HEK293 (cell line): ENCODE results near the gene ANGPTL2.
"Not testable (repeated sequence)": the region's sequence is repeated elsewhere in the genome, so short reads cannot be mapped to it uniquely, and the experiment has no call there.

Experiments used
- CTCF ChIA-PET: fragments of 350-600 bp; formaldehyde crosslinking; extraction: SDS; loops from one replicate; lab custom pipeline; 2021; ENCODE audit warnings: antibody characterized with exemption; lab: Yijun Ruan, JAX
- POLR2A ChIA-PET: fragments of 300-600 bp; formaldehyde crosslinking; extraction: SDS; loops from one replicate; lab custom pipeline; 2020; ENCODE audit warnings: antibody characterized with exemption, inconsistent platforms; lab: Yijun Ruan, JAX
- H3K27ac ChIP-seq: fragments of 200-500 bp; sonication (Bioruptor generic); 2 replicates; pipeline ENCODE4 v1.5.1; 2014; ENCODE audit warnings: low read depth, low read length, control low read depth, inconsistent platforms; ENCODE audit errors: extremely low read depth
- H3K36me3 ChIP-seq, 2 experiments: fragments of 200-500 bp in 1 of 2; sonication (Bioruptor generic) in 1 of 2; 1 replicate in 1 of 2; 2 replicates in 1 of 2; pipeline ENCODE4 v1.5.1; 2014 to 2017; ENCODE audit warnings: inconsistent platforms in 2 of 2, low read length in 2 of 2; ENCODE audit not compliant: control insufficient read depth in 2 of 2, insufficient read depth in 1 of 2
- H3K4me1 ChIP-seq: fragments of 200-500 bp; sonication (Bioruptor generic); 2 replicates; pipeline ENCODE4 v1.5.1; 2014; ENCODE audit warnings: mild to moderate bottlenecking, low read length, inconsistent platforms; ENCODE audit not compliant: control insufficient read depth, insufficient read depth
- H3K4me3 ChIP-seq: 2 replicates; pipeline ENCODE4 v1.5.1; 2011; ENCODE audit warnings: low read depth, mild to moderate bottlenecking, control low read depth, low read length, moderate library complexity
- H3K9me3 ChIP-seq: fragments of 200-500 bp; sonication (Bioruptor generic); 2 replicates; pipeline ENCODE4 v1.5.1; 2014; ENCODE audit warnings: low read depth, low read length, inconsistent platforms; ENCODE audit not compliant: control insufficient read depth, insufficient read depth
- EGR2 ChIP-seq: fragments of 450-650 bp; formaldehyde crosslinking; IDR thresholded peaks from 2 replicates; pipeline ENCODE4 v1.5.1; 2016; ENCODE audit warnings: low read depth, missing biosample characterization, missing genetic modification characterization
- GLI2 ChIP-seq: fragments of 450-650 bp; formaldehyde crosslinking; IDR thresholded peaks from 2 replicates; pipeline ENCODE4; 2017; ENCODE audit warnings: missing biosample characterization, missing genetic modification characterization, low read depth, borderline replicate concordance
- SP2 ChIP-seq: fragments of 450-650 bp; formaldehyde crosslinking; IDR thresholded peaks from 2 replicates; pipeline ENCODE4 v1.5.1; 2016; ENCODE audit warnings: missing biosample characterization, missing genetic modification characterization
- YY1 ChIP-seq: fragments of 450-650 bp; formaldehyde crosslinking; IDR thresholded peaks from 2 replicates; pipeline ENCODE4 v1.5.1; 2018; ENCODE audit warnings: missing biosample characterization, missing genetic modification characterization
- ZBTB48 ChIP-seq: fragments of 450-650 bp; formaldehyde crosslinking; IDR thresholded peaks from 2 replicates; pipeline ENCODE4 v1.5.1; 2016; ENCODE audit warnings: missing biosample characterization, missing genetic modification characterization
- ZEB2 ChIP-seq: fragments of 450-650 bp; formaldehyde crosslinking; IDR thresholded peaks from 2 replicates; pipeline ENCODE4 v1.5.1; 2016; ENCODE audit warnings: missing biosample characterization, missing genetic modification characterization
- ZNF114 ChIP-seq: fragments of 450-650 bp; formaldehyde crosslinking; IDR thresholded peaks from 2 replicates; pipeline ENCODE4 v1.5.0; 2017; ENCODE audit warnings: missing biosample characterization, missing genetic modification characterization
- ZNF157 ChIP-seq: fragments of 450-650 bp; formaldehyde crosslinking; IDR thresholded peaks from 2 replicates; pipeline ENCODE4 v1.5.1; 2016; ENCODE audit warnings: missing biosample characterization, missing genetic modification characterization
- ZNF23 ChIP-seq: fragments of 450-650 bp; formaldehyde crosslinking; IDR thresholded peaks from 2 replicates; pipeline ENCODE4 v1.5.1; 2016; ENCODE audit warnings: missing biosample characterization, missing genetic modification characterization, borderline replicate concordance
- ZNF239 ChIP-seq: fragments of 450-650 bp; formaldehyde crosslinking; IDR thresholded peaks from 2 replicates; pipeline ENCODE4 v1.5.1; 2016; ENCODE audit warnings: missing biosample characterization, missing genetic modification characterization
- ZNF302 ChIP-seq: fragments of 450-650 bp; formaldehyde crosslinking; IDR thresholded peaks from 2 replicates; pipeline ENCODE4 v1.5.1; 2016; ENCODE audit warnings: missing biosample characterization, missing genetic modification characterization, low read depth
- ZNF366 ChIP-seq: fragments of 450-650 bp; formaldehyde crosslinking; conservative IDR thresholded peaks from 2 replicates; pipeline ENCODE4 v1.5.1; 2016; ENCODE audit warnings: missing biosample characterization, missing genetic modification characterization
- ZNF426 ChIP-seq: fragments of 450-650 bp; formaldehyde crosslinking; IDR thresholded peaks from 2 replicates; pipeline ENCODE4 v1.5.1; 2017; ENCODE audit warnings: missing biosample characterization, missing genetic modification characterization, mild to moderate bottlenecking, inconsistent platforms, moderate library complexity
- ZNF433 ChIP-seq: fragments of 450-650 bp; formaldehyde crosslinking; IDR thresholded peaks from 2 replicates; pipeline ENCODE4 v1.5.1; 2016; ENCODE audit warnings: missing biosample characterization, missing genetic modification characterization, low read depth
- ZNF596 ChIP-seq: fragments of 450-650 bp; IDR thresholded peaks from 2 replicates; pipeline ENCODE4 v1.5.0; 2018; ENCODE audit warnings: missing biosample characterization, mild to moderate bottlenecking, missing genetic modification characterization, moderate library complexity
- ZNF600 ChIP-seq: fragments of 450-650 bp; formaldehyde crosslinking; IDR thresholded peaks from 2 replicates; pipeline ENCODE4 v1.5.1; 2016; ENCODE audit warnings: missing biosample characterization, missing genetic modification characterization
- ZNF707 ChIP-seq: fragments of 450-650 bp; formaldehyde crosslinking; IDR thresholded peaks from 2 replicates; pipeline ENCODE4 v1.5.1; 2016; ENCODE audit warnings: missing biosample characterization, missing genetic modification characterization
- ZNF791 ChIP-seq: fragments of 450-650 bp; formaldehyde crosslinking; IDR thresholded peaks from 2 replicates; pipeline ENCODE4 v1.5.1; 2016; ENCODE audit warnings: missing biosample characterization, missing genetic modification characterization
- TF ChIP-seq, protein P1 (sequence below): fragments of 450-650 bp; formaldehyde crosslinking; IDR thresholded peaks from 2 replicates; pipeline ENCODE4 v1.5.1; 2017; ENCODE audit warnings: missing biosample characterization, missing genetic modification characterization
- TF ChIP-seq, protein P2 (sequence below): IDR thresholded peaks from 2 replicates; pipeline ENCODE4 v1.6.1; 2011; ENCODE audit warnings: mild to moderate bottlenecking, low read depth, low read length, borderline replicate concordance
- TF ChIP-seq, protein P3 (sequence below): fragments of 450-650 bp; formaldehyde crosslinking; IDR thresholded peaks from 2 replicates; pipeline ENCODE4 v1.5.1; 2016; ENCODE audit warnings: missing biosample characterization, missing genetic modification characterization
- TF ChIP-seq, protein P4 (sequence below): fragments of 450-650 bp; formaldehyde crosslinking; IDR thresholded peaks from 2 replicates; pipeline ENCODE4 v1.5.1; 2017; ENCODE audit warnings: missing biosample characterization, mild to moderate bottlenecking, missing genetic modification characterization, moderate library complexity
- TF ChIP-seq, protein P5 (sequence below): fragments of 450-650 bp; formaldehyde crosslinking; IDR thresholded peaks from 2 replicates; pipeline ENCODE4 v1.5.1; 2016; ENCODE audit warnings: missing biosample characterization, missing genetic modification characterization
- TF ChIP-seq, protein P6 (sequence below): fragments of 450-650 bp; formaldehyde crosslinking; IDR thresholded peaks from 2 replicates; pipeline ENCODE4 v1.5.1; 2016; ENCODE audit warnings: missing biosample characterization, missing genetic modification characterization

ANGPTL2 gene

DNA sequence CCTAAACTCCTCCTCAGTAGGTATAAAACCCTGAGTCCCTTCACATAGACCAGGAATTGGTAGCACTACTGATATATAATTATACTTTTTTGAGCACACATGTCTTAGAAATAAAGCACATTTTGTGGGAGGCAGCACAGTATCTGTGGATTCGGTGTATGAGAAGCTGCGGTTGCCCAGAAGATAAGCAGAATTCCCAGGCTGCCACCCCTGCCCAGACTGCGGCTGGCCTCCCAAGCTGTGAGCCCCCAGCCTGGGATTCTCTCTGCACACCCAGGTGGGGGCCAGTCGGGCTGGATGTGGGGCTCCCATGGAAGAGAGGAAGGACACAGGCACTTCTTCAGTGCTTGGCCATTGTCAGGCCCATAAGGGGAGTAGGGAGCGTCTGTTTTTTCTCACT is 25.6 kb upstream of the ANGPTL2 start:
- CTCF ChIA-PET: no interaction called here

DNA sequence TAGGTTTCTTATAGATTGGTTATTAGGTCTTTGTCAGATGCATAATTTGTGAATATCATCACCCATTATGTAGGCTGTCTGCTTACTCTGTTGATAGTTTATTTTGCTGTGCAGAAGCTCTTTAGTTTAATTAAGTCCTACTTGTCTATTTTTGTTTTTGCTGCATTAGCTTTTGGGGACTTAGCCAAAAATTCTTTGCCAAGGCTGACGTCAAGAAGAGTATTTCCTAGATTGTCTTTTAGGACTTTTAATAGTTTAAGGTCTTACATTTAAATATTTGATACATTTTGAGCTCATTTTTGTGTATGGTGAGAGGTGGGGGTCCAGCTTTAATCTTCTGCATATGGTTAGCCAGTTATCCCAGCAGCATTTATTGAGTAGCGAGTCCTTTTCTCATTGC is 24.8 kb upstream of the ANGPTL2 start:
- CTCF ChIA-PET: interaction anchor here (0.6 to 0.7 kb wide), 2 partner anchors 10 to 37 kb away, joined by 3 read pairs; no protein-coding TSS in a partner anchor

More for the DNA sequence above, 25.6 kb upstream of the ANGPTL2 start:
- POLR2A ChIA-PET: no interaction called here
- Histone ChIP-seq H3K4me3 (no peak overlapping the region), H3K36me3 (no peaks in the 10 kb centered on the region), H3K9me3 (no peaks in the 10 kb centered on the region), H3K4me1 (no peaks in the 10 kb centered on the region), H3K27ac (no peak overlapping the region)
- TF ChIP-seq YY1 (tag by site-specific recombination) (no peak), ZNF302 (tag by site-specific recombination) (no peak), ZNF600 (tag by site-specific recombination) (no peak), ZNF707 (no peak), ZNF791 (tag by site-specific recombination) (no peak), ZNF23 (tag by site-specific recombination) (no peak), GLI2 (tag by site-specific recombination) (no peak), ZNF157 (tag by site-specific recombination) (no peak)
- TF ChIP-seq, protein P1, sequence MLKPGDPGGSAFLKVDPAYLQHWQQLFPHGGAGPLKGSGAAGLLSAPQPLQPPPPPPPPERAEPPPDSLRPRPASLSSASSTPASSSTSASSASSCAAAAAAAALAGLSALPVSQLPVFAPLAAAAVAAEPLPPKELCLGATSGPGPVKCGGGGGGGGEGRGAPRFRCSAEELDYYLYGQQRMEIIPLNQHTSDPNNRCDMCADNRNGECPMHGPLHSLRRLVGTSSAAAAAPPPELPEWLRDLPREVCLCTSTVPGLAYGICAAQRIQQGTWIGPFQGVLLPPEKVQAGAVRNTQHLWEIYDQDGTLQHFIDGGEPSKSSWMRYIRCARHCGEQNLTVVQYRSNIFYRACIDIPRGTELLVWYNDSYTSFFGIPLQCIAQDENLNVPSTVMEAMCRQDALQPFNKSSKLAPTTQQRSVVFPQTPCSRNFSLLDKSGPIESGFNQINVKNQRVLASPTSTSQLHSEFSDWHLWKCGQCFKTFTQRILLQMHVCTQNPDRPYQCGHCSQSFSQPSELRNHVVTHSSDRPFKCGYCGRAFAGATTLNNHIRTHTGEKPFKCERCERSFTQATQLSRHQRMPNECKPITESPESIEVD: no peak
- TF ChIP-seq, protein P2, sequence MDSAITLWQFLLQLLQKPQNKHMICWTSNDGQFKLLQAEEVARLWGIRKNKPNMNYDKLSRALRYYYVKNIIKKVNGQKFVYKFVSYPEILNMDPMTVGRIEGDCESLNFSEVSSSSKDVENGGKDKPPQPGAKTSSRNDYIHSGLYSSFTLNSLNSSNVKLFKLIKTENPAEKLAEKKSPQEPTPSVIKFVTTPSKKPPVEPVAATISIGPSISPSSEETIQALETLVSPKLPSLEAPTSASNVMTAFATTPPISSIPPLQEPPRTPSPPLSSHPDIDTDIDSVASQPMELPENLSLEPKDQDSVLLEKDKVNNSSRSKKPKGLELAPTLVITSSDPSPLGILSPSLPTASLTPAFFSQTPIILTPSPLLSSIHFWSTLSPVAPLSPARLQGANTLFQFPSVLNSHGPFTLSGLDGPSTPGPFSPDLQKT: no peak

DNA sequence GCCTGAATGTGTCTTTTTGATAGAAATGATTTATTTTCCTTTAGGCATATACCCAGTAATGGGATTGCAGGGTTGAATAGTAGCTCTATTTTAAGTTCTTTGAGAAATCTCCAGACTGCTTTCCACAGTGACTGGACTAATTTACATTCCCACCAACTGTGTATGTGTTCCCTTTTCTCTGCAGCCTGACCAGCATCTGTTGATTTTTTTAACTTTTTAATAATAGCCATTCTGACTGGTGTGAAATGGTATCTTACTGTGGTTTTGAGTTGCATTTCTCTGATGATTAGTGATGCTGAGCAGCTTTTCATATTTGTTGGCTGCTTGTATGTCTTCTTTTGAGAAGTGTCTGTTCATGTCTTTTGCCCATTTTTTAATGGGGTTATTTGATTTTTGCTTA is 24.4 kb upstream of the ANGPTL2 start:
- CTCF ChIA-PET: interaction anchor here (0.6 kb wide), 1 partner anchor 37 kb away, joined by 3 read pairs; no protein-coding TSS in a partner anchor

More for the DNA sequence above, 24.8 kb upstream of the ANGPTL2 start:
- no peaks in the 10 kb centered on the region for H3K4me1 ChIP-seq
- TF ChIP-seq, protein P3, sequence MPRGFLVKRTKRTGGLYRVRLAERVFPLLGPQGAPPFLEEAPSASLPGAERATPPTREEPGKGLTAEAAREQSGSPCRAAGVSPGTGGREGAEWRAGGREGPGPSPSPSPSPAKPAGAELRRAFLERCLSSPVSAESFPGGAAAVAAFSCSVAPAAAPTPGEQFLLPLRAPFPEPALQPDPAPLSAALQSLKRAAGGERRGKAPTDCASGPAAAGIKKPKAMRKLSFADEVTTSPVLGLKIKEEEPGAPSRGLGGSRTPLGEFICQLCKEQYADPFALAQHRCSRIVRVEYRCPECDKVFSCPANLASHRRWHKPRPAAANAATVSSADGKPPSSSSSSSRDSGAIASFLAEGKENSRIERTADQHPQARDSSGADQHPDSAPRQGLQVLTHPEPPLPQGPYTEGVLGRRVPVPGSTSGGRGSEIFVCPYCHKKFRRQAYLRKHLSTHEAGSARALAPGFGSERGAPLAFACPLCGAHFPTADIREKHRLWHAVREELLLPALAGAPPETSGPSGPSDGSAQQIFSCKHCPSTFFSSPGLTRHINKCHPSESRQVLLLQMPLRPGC: no peak
- TF ChIP-seq, protein P4, sequence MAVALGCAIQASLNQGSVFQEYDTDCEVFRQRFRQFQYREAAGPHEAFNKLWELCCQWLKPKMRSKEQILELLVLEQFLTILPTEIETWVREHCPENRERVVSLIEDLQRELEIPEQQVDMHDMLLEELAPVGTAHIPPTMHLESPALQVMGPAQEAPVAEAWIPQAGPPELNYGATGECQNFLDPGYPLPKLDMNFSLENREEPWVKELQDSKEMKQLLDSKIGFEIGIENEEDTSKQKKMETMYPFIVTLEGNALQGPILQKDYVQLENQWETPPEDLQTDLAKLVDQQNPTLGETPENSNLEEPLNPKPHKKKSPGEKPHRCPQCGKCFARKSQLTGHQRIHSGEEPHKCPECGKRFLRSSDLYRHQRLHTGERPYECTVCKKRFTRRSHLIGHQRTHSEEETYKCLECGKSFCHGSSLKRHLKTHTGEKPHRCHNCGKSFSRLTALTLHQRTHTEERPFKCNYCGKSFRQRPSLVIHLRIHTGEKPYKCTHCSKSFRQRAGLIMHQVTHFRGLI (tag by site-specific recombination): no peak
- TF ChIP-seq ZBTB48 (tag by site-specific recombination) (no peak), SP2 (tag by site-specific recombination) (no peak), ZEB2 (no peak), ZNF239 (tag by site-specific recombination) (no peak), ZNF433 (tag by site-specific recombination) (no peak), EGR2 (tag by site-specific recombination) (no peak), ZNF114 (tag by site-specific recombination) (no peak), ZNF366 (tag by site-specific recombination) (no peak), ZNF426 (tag by site-specific recombination) (no peak), ZNF596 (tag by site-specific recombination) (no peak)
- TF ChIP-seq, protein P5, sequence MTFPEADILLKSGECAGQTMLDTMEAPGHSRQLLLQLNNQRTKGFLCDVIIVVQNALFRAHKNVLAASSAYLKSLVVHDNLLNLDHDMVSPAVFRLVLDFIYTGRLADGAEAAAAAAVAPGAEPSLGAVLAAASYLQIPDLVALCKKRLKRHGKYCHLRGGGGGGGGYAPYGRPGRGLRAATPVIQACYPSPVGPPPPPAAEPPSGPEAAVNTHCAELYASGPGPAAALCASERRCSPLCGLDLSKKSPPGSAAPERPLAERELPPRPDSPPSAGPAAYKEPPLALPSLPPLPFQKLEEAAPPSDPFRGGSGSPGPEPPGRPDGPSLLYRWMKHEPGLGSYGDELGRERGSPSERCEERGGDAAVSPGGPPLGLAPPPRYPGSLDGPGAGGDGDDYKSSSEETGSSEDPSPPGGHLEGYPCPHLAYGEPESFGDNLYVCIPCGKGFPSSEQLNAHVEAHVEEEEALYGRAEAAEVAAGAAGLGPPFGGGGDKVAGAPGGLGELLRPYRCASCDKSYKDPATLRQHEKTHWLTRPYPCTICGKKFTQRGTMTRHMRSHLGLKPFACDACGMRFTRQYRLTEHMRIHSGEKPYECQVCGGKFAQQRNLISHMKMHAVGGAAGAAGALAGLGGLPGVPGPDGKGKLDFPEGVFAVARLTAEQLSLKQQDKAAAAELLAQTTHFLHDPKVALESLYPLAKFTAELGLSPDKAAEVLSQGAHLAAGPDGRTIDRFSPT: no peak
- TF ChIP-seq, protein P6, sequence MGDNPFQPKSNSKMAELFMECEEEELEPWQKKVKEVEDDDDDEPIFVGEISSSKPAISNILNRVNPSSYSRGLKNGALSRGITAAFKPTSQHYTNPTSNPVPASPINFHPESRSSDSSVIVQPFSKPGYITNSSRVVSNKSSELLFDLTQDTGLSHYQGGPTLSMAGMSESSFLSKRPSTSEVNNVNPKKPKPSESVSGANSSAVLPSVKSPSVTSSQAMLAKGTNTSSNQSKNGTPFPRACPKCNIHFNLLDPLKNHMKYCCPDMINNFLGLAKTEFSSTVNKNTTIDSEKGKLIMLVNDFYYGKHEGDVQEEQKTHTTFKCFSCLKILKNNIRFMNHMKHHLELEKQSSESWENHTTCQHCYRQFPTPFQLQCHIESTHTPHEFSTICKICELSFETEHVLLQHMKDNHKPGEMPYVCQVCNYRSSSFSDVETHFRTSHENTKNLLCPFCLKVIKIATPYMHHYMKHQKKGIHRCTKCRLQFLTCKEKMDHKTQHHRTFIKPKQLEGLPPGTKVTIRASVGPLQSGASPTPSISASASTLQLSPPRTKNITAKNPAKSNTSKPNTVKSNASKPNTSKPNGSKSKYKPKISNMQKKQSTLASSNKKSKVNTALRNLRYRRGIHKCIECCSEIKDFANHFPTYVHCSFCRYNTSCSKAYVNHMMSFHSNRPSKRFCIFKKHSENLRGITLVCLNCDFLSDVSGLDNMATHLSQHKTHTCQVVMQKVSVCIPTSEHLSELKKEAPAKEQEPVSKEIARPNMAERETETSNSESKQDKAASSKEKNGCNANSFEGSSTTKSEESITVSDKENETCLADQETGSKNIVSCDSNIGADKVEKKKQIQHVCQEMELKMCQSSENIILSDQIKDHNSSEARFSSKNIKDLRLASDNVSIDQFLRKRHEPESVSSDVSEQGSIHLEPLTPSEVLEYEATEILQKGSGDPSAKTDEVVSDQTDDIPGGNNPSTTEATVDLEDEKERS (tag by site-specific recombination): no peak
- TF ChIP-seq, all 188 proteins: peak for 0
- no peaks in the 10 kb centered on the region for H3K36me3 ChIP-seq
- H3K27ac ChIP-seq: no peak overlapping the region
- POLR2A ChIA-PET: no interaction called here
- H3K4me3 ChIP-seq: no peak overlapping the region
- no peaks in the 10 kb centered on the region for H3K9me3 ChIP-seq

More for the DNA sequence above, 24.4 kb upstream of the ANGPTL2 start:
- H3K27ac ChIP-seq, H3K36me3 ChIP-seq, H3K9me3 ChIP-seq, H3K4me3 ChIP-seq, POLR2A ChIA-PET, H3K4me1 ChIP-seq: not testable (repeated sequence)
